GM18858 (cell line): Measurements from ENCODE around the gene ZNF319.
A peak's percentile ranks its signal among the peaks of the same experiment; 100 is the strongest.

ENCODE experiments used
- ATAC-seq: cut with Tn5 transposase; IDR thresholded peaks from one replicate; pipeline ENCODE4 v1.9.1; 2021; ENCODE audit not compliant: unreplicated experiment

ZNF319 gene

DNA sequence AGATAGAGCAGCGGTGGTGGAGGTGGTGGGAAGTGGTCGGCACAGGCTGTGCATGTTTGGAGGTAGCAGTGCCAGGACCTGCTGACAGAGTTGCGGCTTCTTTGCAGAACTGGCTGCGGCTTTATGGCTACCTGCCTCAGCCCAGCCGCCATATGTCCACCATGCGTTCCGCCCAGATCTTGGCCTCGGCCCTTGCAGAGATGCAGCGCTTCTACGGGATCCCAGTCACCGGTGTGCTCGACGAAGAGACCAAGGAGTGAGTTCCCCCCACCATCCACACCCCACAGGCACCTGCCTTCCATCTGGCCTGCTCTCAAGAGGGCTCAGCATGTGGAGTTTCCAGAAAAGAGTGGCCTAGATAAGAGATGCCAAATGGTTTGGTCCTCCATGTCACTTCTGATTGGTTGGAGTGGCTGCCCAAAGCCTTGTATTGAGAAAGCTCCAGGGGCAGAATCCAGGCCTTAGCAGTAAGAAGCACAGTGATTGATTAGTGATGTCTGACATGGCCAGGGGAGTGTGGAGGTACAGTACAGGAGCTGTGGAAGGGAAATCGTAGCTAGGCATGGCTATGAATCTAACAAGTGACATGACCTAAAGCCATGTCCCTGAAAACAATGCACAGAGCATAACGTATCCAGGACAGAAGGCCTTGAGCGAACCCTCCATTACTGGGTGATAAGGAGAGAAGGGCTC, 37.0 kb upstream of the ZNF319 start:
- ATAC-seq, result no peak

GRCh38 chr16:58036943-58037342, 36.5 kb upstream of the ZNF319 start:
- no peak for ATAC-seq

DNA sequence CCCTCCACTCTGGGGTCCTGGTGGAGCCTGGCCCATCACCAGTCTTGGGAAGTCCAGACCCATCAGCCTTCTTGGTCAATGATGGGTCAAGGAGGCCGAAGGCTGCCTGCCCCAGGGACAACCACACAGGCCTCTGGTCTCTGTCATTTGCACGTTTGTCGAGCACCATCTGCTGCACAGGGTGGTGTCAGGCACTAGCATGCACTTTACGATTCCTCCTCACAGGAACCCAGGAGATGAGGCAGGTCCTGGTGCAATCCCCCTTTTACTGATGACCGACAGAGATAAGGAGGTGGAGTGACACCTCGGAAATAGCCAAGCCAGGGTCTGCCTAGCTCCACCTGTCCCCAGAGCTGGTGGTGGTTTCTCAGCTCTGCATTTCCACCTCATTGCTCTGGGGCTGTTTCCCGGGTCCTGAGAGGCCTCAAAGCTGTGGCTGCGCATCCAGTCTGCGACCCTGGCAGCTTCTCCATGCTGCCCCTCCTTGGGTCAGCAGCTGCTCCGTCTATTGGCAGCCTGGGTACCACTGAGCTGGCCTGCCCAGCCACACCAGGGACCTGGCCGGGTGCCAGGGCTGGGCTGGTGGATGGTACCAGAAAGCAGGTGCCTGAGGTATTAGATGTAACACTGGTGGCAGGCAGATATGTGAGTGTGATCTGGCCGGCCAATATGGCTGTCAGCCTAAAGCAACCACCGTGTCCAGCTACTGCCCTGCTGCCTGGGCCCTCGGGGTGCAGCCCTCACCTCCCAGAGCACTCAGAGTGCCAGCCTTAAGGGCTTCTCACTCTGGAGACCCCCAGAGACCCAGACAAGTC, 35.1 kb upstream of the ZNF319 start:
- no peak for ATAC-seq

- no peak for ATAC-seq
Measured at GRCh38 chr16:58034774-58035173, 34.3 kb upstream of the ZNF319 start.

DNA sequence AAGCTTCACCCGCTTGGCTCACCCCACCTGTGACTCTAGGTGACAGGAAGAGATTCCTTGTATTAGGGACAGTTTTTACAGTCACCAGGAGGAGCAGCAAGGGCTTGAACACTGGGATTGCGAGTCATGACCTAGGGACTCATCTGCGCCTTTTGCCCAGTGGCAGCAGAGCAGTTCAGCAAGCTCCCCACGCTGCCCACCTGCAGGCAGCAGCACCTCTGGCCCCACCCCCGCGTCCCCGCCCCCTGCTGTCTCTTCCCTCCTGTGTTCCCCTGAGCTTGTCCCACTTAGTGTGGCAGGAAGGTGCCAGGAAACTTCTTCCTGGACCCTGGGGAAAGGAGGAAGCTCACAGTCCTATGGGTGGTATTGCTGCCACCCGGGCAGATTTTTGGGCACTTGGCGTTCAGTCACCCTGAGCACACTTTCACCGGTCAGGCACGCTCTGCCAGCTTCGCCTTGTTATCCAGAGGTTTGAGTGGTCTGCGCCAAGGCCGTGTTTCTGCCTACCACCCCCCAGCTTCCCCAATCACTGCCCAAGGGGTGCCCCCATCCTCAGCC, 33.7 kb upstream of the ZNF319 start:
- ATAC-seq, result no peak

- ATAC-seq, result no peak
Measured at GRCh38 chr16:58032710-58033293, 32.3 kb upstream of the ZNF319 start.

DNA sequence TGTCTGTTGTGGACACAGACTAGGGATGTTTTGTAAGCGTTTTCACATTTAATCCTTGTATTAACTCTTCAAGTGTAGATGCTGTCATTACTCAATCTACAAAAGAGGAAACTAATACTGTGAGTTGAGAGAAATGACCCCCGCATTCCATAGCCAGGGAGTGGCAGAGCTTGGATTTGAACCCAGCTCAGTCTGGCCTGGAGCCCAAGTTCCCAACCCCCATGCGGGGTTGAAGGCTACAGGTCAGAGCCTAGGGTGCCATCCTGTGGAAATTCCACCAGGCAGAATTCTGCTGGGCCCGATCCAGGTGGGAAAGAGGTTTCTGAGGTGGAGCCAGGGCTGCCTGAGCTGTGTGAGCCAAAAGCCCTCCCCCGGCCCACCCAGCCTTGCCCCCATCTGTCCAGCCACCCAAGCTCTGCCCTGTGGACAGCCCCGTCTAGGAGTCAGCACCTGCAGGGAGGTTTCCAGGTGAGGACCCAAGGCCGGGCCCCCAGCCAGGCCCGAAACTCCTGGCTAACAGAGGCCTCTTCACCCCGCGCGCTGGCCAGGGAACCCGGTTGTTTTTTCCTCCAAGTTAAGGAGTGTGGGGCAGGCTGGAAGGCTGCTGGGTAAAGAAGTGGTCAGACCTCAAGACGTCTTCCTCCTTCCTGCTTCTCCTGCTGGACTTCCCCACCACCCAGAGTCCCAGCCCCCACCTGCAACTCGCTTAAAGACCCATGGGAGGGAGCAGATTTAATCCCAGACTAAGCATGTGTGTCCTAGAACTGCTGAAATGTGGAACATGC, 30.7 kb upstream of the ZNF319 start:
- ATAC-seq, result no peak

DNA sequence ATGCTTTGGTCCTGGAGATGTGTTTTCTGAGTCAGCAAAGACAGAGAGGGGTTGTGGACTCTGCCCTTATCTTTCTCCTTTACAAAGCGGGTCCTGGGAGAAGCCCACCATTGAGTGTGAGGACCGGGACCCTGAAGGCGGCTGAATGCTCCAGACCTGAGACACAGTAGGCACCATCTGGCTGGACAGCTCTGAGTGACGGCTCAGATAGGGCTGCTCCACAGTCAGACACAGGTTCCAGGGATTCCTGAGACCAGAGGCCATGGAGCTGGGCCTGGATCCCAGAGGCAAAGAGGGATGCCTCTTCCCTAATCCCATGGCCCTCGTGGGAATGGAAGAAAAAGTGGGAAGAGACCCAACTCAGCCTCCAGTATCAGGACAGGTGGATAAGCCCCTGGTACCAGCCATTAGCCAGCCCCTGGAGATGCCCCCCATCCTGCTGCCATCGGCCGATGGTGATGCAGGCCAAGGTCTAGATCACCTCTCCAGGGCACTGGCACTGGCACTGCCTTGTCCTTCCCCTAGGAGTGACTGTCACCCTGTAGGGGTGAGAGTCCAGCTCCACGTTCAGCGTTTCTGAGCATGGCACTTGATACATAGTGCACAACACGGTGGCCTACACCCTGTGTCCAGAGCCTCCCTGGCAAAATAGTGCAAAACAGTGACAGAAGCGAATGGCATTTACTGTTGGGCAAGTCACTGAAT, 29.8 kb upstream of the ZNF319 start:
- no peak for ATAC-seq

GRCh38 chr16:58029410-58029809, 28.9 kb upstream of the ZNF319 start:
- ATAC-seq, result no peak

DNA sequence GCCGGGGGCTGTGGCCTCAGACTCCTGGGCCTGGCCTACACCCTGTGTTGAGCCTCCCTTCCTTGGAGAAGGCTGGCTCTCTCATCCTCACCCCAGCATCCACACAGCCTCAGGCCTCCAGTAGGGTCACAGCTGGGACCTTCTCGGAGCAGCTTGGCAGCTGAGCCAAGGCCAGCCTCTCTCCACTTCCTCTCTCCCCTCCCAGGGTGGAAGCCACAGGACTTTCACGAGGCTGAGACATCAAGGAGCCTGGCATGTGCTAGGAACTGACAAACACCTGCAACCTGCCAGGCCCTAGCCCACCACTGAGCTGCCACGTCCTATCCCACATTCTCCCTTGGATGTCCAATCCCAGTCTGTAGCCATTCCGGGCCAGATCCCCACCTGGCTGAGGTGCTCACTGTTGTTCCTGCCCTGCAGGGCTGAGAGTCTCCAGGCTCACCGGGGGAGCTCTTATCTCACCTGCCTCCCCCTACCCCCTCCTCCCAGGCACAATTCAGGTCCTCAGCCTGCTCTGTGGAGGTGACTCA, 28.1 kb upstream of the ZNF319 start:
- no peak for ATAC-seq

DNA sequence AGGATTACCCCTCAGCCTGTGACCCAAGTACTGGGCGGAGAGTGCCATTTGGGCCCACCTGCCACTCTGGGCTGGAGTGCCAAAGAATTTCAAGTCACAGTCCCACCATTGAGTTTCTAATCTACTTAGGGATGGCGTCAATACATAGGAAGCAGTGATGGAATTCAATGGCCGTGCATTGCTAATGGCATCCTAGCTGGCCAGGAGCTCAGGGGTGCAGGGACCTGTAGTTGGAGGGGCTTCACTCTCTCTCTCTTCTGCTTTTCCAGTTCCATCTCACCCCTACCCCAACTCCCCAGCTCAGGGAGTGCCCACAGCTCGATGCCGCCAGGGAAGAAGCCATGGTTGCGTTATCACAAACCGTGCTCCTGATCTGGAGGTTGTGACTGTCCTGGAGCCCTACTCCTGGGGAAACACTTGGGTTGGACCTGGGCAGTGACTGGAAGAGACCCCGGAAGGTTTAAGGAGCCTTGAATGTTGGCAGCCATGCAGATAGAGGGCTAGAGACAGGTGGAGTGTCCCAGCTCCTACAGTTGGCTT, 27.5 kb upstream of the ZNF319 start:
- no peak for ATAC-seq

GRCh38 chr16:58027161-58027915, 26.9 kb upstream of the ZNF319 start:
- ATAC-seq, result no peak

DNA sequence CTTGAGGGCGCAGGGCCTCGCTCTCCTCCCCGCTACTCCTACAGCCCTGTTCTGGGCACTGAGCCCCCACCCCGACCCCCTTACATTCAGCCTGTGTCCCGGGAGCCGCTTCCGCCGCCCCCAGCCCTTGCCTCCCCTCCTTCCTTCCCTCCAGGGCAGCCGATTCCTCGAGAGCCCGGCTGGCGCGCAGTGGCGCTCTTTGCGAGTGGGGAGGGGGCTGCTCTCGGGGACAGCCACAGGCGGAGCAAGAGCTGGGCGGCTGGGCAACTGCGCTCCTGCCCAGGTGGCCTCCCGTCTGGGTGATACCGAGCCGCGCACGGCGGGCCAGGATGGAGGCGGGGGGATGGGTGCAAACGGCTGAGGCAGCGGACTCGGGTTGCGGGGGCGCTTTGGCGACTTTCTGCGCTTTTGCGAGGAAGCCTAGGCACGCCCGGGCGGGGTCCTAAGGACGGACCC, 26.3 kb upstream of the ZNF319 start:
- no peak for ATAC-seq

DNA sequence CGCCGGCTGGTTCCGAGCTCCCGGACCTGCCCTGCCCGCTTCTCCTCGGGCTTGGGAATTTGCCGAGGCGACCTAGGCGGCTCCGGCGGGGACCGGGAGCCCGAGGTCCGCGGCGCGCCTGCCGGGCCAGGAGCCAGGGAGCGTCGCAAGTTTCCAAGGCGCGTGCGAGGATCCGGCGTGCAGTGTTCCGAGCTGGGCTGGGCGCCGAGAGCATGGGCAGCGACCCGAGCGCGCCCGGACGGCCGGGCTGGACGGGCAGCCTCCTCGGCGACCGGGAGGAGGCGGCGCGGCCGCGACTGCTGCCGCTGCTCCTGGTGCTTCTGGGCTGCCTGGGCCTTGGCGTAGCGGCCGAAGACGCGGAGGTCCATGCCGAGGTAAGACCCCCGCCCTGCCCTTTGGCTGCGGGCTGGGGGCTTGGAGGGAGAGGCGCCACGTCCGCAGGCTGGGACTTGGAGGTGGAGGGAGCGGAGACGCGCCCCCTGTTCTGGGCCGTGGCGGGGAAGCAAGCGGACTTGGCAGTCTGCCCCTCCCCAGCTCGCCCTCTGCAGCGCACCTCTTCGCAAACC, 25.8 kb upstream of the ZNF319 start:
- ATAC-seq, result peak; percentile 7

DNA sequence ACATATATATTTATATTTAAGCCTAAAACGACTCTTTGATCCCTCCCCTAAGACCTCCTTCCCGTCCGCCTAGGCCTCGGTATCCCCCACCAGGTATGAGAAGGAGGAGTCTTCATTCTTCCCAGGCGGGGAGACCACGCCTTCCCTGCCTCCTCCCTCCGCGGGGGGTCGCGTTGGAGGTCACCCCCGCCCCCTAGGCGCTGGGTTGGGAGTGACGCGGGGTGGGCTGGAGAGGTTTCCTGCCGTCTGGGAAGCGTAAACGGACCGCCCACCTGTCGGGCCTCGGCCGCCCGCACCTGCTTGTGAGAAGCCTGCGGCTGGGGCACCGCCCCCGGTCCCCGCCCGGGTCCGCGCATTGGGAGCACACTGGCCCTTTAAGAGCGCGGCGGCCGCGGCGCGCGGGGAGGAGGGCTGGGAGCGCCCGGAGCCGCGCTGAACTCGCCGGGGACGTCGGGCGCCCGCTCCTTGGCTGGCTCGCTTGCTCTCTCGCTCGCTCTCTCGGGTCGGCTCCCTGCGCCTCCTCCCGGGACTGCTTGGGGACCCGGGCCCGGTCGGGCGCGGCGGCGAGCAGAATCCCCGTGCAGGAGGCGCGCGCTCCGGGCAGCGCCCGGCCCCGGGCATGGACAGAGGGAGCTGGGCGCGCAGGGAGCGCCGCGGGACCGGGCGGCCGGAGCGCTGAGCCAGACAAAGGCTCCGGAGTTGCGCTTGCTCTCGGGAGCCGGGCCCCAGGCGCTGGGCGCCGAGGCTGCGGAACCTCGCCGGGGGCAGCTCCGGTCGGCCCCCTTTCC, 25.1 kb upstream of the ZNF319 start, which contains the start of gene MMP15:
MMP15 (plus strand) TSS at position 404 of the 788 bp plus-strand sequence. CDS start 597 bp downstream, outside the sequence.
- peak; percentile 59 for ATAC-seq

DNA sequence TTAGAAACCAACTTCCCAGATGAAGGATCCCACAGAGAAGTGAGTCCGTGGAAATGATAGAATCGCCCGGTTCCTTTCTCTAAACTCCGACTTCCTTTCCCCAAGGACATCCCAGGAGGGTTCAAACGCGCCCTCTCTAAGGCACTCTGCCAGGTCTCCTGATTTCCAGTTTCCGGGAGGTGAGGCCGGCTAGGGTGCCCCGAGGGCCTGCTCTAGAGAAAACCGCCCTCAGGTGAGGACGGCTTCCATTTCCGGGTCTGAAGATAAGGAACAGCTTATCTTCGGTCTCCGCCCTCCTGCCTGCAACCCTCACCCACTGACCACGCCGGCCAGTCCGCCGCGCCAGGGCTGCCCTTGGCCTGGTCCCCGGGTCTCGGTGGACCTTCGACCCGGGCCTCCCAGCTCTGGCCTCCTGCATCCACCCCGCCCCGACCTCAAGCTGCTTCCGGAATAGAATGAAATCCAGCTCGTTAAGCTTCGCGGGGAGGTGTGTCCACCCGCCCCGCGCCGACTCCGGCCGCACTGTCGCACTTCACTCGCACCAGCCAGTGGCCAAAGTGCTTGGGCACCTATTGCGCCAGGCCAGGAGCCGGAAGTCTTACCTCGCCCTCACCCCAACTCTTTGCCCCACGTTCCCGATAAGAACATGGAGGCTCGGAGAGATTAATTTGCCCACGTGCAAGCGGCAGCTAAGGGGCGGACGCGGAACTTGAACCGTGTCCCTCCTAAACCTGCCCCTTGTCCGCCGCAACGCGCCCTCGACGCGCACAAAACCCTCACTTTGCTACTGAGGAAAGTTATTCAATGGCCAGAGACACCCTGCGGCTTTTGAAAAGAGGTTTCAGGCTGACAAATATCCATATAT, 24.2 kb upstream of the ZNF319 start:
- ATAC-seq, result no peak
